Spleen (tissue), 11 donors: ENCODE measurements around the gene CPED1. TPM values are rescaled to one million over a fixed set of nuclear protein-coding genes. Genes with fewer than 3 reads are reported as not detected.
A peak's percentile ranks its signal among the peaks of the same experiment; 100 is the strongest.

Experiments used
- DNase-seq: peaks from one replicate; pipeline ENCODE4 v3.0.0-alpha.2; 2020
- H3K27ac ChIP-seq, 8 donors: fragments of 200-600 bp; sonication (generic) in 7 of 8; 1 replicate in 4 of 8; 2 replicates in 4 of 8; pipeline versions ENCODE4 v1.5.0 to v1.8.0; 2016 to 2021; ENCODE audit warnings: inconsistent platforms in 4 of 8, mild to moderate bottlenecking in 4 of 8, moderate library complexity in 1 of 8
- H3K27me3 ChIP-seq, 7 donors: fragments of 200-600 bp; sonication (generic) in 6 of 7; replicated peaks in 1 of 7; 1 replicate in 4 of 7; 2 replicates in 3 of 7; pipeline versions ENCODE4 v1.5.0 to v1.8.0; 2016 to 2021; ENCODE audit warnings: inconsistent platforms in 3 of 7, mild to moderate bottlenecking in 1 of 7
- H3K36me3 ChIP-seq, 6 donors: fragments of 200-600 bp; sonication (generic) in 5 of 6; 1 replicate in 4 of 6; 2 replicates in 2 of 6; pipeline versions ENCODE4 v1.5.0 to v1.8.0; 2016 to 2021; ENCODE audit warnings: inconsistent platforms in 2 of 6
- H3K4me1 ChIP-seq, 6 donors: fragments of 200-600 bp; sonication (generic) in 5 of 6; 1 replicate in 3 of 6; 2 replicates in 3 of 6; pipeline versions ENCODE4 v1.5.0 to v1.8.0; 2016 to 2021; ENCODE audit warnings: inconsistent platforms in 3 of 6
- H3K4me3 ChIP-seq, 8 donors: fragments of 200-600 bp; sonication (generic) in 7 of 8; 1 replicate in 4 of 8; 2 replicates in 4 of 8; pipeline versions ENCODE4 v1.5.0 to v1.8.0; 2016 to 2021; ENCODE audit warnings: inconsistent platforms in 4 of 8, mild to moderate bottlenecking in 4 of 8, moderate library complexity in 2 of 8
- H3K9me3 ChIP-seq, 8 donors: fragments of 200-600 bp; sonication (generic) in 7 of 8; 1 replicate in 4 of 8; 2 replicates in 4 of 8; pipeline versions ENCODE4 v1.5.0 to v1.8.0; 2016 to 2021; ENCODE audit warnings: inconsistent platforms in 4 of 8
- CTCF ChIP-seq, 11 experiments: fragments of 200-600 bp in 7 of 11; fragments of 450-650 bp in 4 of 11; sonication (generic) in 4 of 11; IDR thresholded peaks in 8 of 11; conservative IDR thresholded peaks in 3 of 11; 1 replicate in 7 of 11; 2 replicates in 4 of 11; pipeline versions ENCODE4 v1.4.0 to v1.8.0; 2016 to 2021; ENCODE audit warnings: antibody characterized with exemption in 11 of 11, inconsistent platforms in 4 of 11, mild to moderate bottlenecking in 1 of 11
- POLR2A ChIP-seq, 3 donors: fragments of 450-650 bp; IDR thresholded peaks; one replicate each; pipeline ENCODE4 v1.5.1; 2017; ENCODE audit warnings: antibody characterized with exemption in 3 of 3, mild to moderate bottlenecking in 1 of 3
- POLR2AphosphoS5 ChIP-seq, 3 donors: sonication (generic); formaldehyde crosslinking; IDR thresholded peaks; one replicate each; pipeline ENCODE4 v1.5.1; 2017; ENCODE audit warnings: antibody characterized with exemption in 3 of 3
- WGBS, 5 donors: extraction: QIAGEN DNeasy Blood & Tissue Kit in 3 of 5; methylation state at CpG; one replicate each; pipeline versions ENCODE4 v1.1.5 to v1.1.7; 2013 to 2018; 5-methylcytosine and 5-hydroxymethylcytosine counted together
- intact Hi-C: fragments of 100-400 bp; cut with DNase I; formaldehyde crosslinking; loops from one replicate; pipeline ENCODE4 v1.15.0; 2023; ENCODE audit warnings: low total_unique reads
- polyA plus RNA-seq, 3 donors: library from polyadenylated mRNA; stranded (reverse); fragments of 200-250 nt; gene quantifications; one replicate each; pipeline ENCODE4 v1.2.1, GENCODE V29; 2013
- total RNA-seq, 7 donors: library from RNA; depleted of rRNA in 3 of 7; stranded (reverse); fragments of >200 nt in 3 of 7; fragmentation: NEBNext Ultra II Directional in 4 of 7; extraction: Animal tissue kit (Norgen Biotek cat#: 25700) in 4 of 7; gene quantifications; one replicate each; pipeline versions ENCODE4 v1.1.0 to v1.2.1, GENCODE V29; 2016 to 2021
- donor health status: healthy with polysubstance abuse.
- donor health status: DM: no; HTN: no; CAD: no; lungs with moderate emphysema.
- donor health status: DM: no; HTN: no; CAD: no.
- donor health status: Bipolar disorder and iron deficiency.
- donor health status: healthy.
- donor health status: DM: no; HTN: no; CAD: no.
- donor health status: DM: yes; HTN: yes; CAD: no.

The CPED1 gene
- total and polyA plus RNA-seq, 10 donors: 1.5 to 81.6 (median 38.6) TPM

- peaks cover 0 to 23% (median 5%) of the 10 kb centered on the region in 7 donors for H3K27me3 ChIP-seq
- WGBS, 5 donors: 71 to 92% (median 80%) methylated on average over 5 of the region's 5 CpGs
- H3K9me3 ChIP-seq: no peaks in the 10 kb centered on the region
- H3K27ac ChIP-seq: peak overlapping the region in 2 of 8 donors; percentile 2 to 16
- peak overlapping the region in 1 of 8 donors; percentile 68 for H3K4me3 ChIP-seq
- intact Hi-C loops: no loop called here
- no peaks in the 10 kb centered on the region for H3K36me3 ChIP-seq
- peaks cover 7 to 85% (median 42%) of the 10 kb centered on the region in 6 donors for H3K4me1 ChIP-seq
- no peak for TF ChIP-seq POLR2AphosphoS5 (IDR thresholded peaks at IDR 0.05)
- TF ChIP-seq CTCF (IDR thresholded peaks at IDR 0.05 in 8 of 11, conservative IDR thresholded peaks at IDR 0.05 in 3 of 11): no peak
- no peak for TF ChIP-seq POLR2A (IDR thresholded peaks at IDR 0.05)
- DNase-seq: no peak
These were observed 5.2 kb downstream of the CPED1 start for GRCh38 chr7:120993553-120994191.

GRCh38 chr7:120994512-120995410 lies 6.2 kb downstream of the CPED1 start:
- no peak for TF ChIP-seq CTCF (IDR thresholded peaks at IDR 0.05 in 8 of 11, conservative IDR thresholded peaks at IDR 0.05 in 3 of 11)
- 51 to 65% (median 63%) methylated on average over 5 of the region's 5 CpGs for WGBS, 5 donors
- Histone ChIP-seq H3K9me3 (no peaks in the 10 kb centered on the region), H3K36me3 (no peaks in the 10 kb centered on the region), H3K4me1 (peaks cover 10 to 85% (median 46%) of the 10 kb centered on the region in 6 donors), H3K27ac (peak overlapping the region in 2 of 8 donors; percentile 11 to 70), H3K4me3 (no peak overlapping the region), H3K27me3 (peaks cover 0 to 12% (median 0%) of the 10 kb centered on the region in 7 donors)
- no peak for DNase-seq
- intact Hi-C loops: no loop called here

- no peaks in the 10 kb centered on the region for H3K9me3 ChIP-seq
- H3K4me1 ChIP-seq: peaks cover 13 to 86% (median 53%) of the 10 kb centered on the region in 6 donors
- DNase-seq: no peak
- H3K4me3 ChIP-seq: no peak overlapping the region
- peak overlapping the region in 4 of 8 donors; percentile 43 to 70 (median 57) for H3K27ac ChIP-seq
- TF ChIP-seq CTCF (IDR thresholded peaks at IDR 0.05 in 8 of 11, conservative IDR thresholded peaks at IDR 0.05 in 3 of 11) (no peak), POLR2AphosphoS5 (IDR thresholded peaks at IDR 0.05) (no peak), POLR2A (IDR thresholded peaks at IDR 0.05) (no peak)
- 22 to 51% (median 36%) methylated on average over 2 of the region's 2 CpGs for WGBS, 5 donors
- no peaks in the 10 kb centered on the region for H3K36me3 ChIP-seq
- intact Hi-C loops: no loop called here
- H3K27me3 ChIP-seq: peaks cover 0 to 6% (median 0%) of the 10 kb centered on the region in 7 donors
These were observed 7.1 kb downstream of the CPED1 start for GRCh38 chr7:120995654-120996053.
